ENCODE data around the gene MRPL36.

- TF ChIP-seq SRF (CRISPR knock-in tag; IDR thresholded peaks at IDR 0.05): no peak
- no peak for TF ChIP-seq RAD21 (CRISPR knock-in tag; conservative IDR thresholded peaks at IDR 0.05 in 1 of 2, IDR thresholded peaks at IDR 0.05 in 1 of 2)
- no peak for TF ChIP-seq SMAD1 (IDR thresholded peaks at IDR 0.05; ENCODE audit: low read depth, low read length, partially characterized antibody)
- TF ChIP-seq ZBTB2 (IDR thresholded peaks at IDR 0.05): no peak
Observed at GRCh38 chr5:1800472-1801221, 1.0 kb upstream of the MRPL36 start.

Data from K562 (cell line).